ENCODE results near the gene SNRNP35. TPM values are rescaled to one million over a fixed set of nuclear protein-coding genes. Genes with fewer than 3 reads are reported as not detected.

SNRNP35 gene
- total RNA-seq, 3 donors from 2014 or later = 20.8 to 26.3 (median 21.5) TPM

GRCh38 chr12:123498126-123498825 is 40.3 kb downstream of the SNRNP35 start:
- Histone ChIP-seq H3K36me3 (ENCODE audit: low read depth) (no peaks in the 10 kb centered on the region), H3K9me3 (no peaks in the 10 kb centered on the region), H3K4me1 (ENCODE audit: low read depth) (no peaks in the 10 kb centered on the region), H3K4me3 (no peak overlapping the region)
- TF ChIP-seq CTCF (IDR thresholded peaks at IDR 0.05) = no peak
- intact Hi-C loops (cut with DNase I, micrococcal nuclease) = no loop called here
- DNase-seq (no peak), ATAC-seq (no peak)

DNA sequence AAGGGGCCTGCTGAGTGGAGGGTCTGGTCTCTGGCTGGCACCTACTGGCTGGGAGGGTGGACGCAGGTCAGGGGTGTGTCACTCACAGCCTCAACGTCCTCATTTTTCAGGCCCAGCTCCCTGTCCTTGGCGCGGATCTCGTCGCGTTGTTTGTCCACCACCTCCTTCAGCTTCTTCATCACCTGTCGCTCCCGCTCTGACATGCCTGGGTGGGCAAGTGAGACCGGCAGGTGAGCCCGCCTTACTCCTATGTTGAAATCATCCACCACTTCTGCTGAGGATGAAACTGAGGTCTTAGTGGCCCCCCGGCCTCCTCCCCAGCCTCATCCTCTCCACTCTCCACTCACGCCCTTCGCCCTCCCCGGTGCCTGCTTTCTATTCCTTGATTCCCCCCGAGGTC is 41.4 kb downstream of the SNRNP35 start:
- intact Hi-C loops (cut with DNase I, micrococcal nuclease) = no loop called here
- Histone ChIP-seq H3K36me3 (ENCODE audit: low read depth) (no peaks in the 10 kb centered on the region), H3K4me1 (ENCODE audit: low read depth) (no peaks in the 10 kb centered on the region), H3K9me3 (no peaks in the 10 kb centered on the region), H3K4me3 (no peak overlapping the region)
- TF ChIP-seq CTCF (IDR thresholded peaks at IDR 0.05) = no peak
- no peak for DNase-seq
- ATAC-seq = no peak

DNA sequence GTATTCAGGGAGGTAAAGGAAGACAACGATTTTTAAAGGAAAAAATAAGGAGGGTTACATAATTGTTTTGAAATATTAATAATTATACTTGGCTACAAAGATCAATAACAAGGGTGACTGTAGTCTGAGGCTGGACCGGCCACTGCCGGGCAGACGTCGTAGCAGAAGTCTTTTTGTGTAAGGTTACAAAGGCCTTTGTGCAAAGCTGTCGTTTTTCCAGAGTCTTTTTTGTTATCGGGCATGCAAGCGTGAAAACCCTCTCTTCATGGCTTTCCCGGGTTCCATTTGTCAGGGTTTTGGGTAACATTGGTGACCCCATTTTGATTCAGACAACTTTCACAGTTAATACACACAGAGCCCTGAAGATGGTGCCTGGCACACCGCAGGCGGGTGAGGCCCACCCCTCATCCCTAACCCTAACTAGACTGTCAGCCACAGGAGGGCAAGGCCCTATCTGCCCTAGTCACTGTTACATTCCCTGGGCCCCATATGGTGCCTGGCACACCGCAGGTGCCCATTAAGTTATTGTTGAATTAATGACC is 44.3 kb downstream of the SNRNP35 start:
- no peak for TF ChIP-seq CTCF (IDR thresholded peaks at IDR 0.05)
- Histone ChIP-seq H3K36me3 (ENCODE audit: low read depth) (no peaks in the 10 kb centered on the region), H3K9me3 (no peaks in the 10 kb centered on the region), H3K4me3 (no peak overlapping the region), H3K4me1 (ENCODE audit: low read depth) (no peaks in the 10 kb centered on the region)
- intact Hi-C loops (cut with DNase I, micrococcal nuclease) = no loop called here
- no peak for DNase-seq
- ATAC-seq = no peak

DNA sequence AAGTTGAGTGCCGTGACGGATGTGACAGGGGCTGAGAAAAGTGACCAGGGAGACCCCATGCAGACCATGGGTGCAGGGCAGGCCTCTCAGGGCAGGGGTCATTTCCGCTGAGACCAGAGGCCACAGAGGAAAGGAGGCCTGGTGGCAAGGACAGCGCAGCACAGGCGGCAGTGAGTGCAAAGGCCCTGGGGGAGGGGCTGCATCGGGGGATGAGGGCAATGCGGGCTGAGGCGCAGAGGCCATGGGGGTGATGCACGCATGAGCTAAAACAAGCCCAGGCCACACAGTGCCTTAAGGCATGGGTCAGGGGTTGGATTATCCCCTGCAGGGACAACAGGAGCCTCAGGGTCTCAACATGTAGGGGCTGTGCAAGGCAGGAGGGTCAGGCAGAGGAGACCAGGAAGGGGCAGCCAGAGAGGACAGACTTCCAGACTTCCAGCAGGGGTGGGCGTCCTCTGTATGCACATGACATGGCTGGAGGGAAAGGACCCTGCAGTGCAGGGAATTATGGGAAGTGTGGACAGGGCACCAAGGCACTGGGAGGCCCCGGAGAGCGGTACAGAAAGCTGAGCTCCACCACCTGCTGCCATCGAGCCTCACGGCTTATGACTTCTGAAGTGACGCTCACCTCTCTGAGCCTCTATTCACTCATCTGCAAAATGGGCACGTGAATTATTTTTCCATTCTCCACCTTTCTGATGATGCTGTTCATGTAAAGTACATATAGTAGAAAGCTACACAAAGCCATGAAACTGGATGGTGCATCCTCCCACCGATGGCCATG is 48.3 kb downstream of the SNRNP35 start:
- no peak for ATAC-seq
- TF ChIP-seq CTCF (IDR thresholded peaks at IDR 0.05) = no peak
- Histone ChIP-seq H3K36me3 (ENCODE audit: low read depth) (no peaks in the 10 kb centered on the region), H3K4me1 (ENCODE audit: low read depth) (no peaks in the 10 kb centered on the region), H3K4me3 (no peak overlapping the region), H3K9me3 (no peaks in the 10 kb centered on the region)
- DNase-seq = no peak
- intact Hi-C loops (cut with DNase I, micrococcal nuclease) = no loop called here

- H3K9me3 ChIP-seq = no peaks in the 10 kb centered on the region
- no peak overlapping the region for H3K4me3 ChIP-seq
- no peaks in the 10 kb centered on the region for H3K4me1 ChIP-seq (ENCODE audit: low read depth)
- H3K36me3 ChIP-seq (ENCODE audit: low read depth) = no peaks in the 10 kb centered on the region
- intact Hi-C loops (cut with DNase I, micrococcal nuclease) = no loop called here
- DNase-seq (no peak), ATAC-seq (no peak)
- no peak for TF ChIP-seq CTCF (IDR thresholded peaks at IDR 0.05)
Measured at GRCh38 chr12:123506843-123507236, 48.9 kb downstream of the SNRNP35 start.
